ENCODE data around the gene RAB11FIP3.

RAB11FIP3 gene

DNA sequence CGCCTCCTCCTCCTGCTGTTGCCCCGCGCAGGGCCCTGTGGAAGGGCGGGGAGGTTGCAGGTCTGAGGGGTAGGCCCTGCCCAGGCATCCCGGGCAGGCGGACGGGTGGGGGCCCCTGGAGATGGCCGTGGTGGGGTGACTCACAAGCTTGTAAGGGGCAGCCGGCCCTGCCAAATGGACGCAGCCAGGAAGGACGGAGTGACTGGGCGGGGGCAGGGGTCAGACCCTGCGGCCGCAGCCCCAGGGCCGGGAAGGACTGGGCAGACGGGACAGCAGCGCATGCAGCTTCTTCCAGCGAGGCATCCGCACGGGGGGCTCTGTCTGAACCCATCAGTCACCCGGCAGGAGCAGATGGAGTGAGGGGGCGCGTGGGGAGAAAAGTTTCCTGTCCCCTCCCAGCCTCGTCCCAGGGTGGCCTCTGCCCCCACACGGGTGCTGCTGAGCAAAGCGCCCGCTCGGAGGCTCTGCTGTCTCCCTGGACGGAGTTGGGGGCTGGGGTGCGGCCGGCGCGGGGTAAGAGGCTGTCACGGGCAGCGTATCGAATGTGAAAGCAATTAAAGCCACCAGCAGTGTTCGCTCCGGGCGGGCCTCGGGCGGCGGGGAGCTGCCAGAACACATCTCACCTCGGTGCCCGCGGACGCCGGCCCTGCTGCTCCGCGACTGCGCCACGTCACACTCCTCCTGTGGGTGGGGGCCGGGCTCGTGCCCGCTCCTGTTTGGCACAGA is 129.4 kb downstream of the RAB11FIP3 start:
- DNase-seq (ENCODE audit: low spot score): no peak

DNA sequence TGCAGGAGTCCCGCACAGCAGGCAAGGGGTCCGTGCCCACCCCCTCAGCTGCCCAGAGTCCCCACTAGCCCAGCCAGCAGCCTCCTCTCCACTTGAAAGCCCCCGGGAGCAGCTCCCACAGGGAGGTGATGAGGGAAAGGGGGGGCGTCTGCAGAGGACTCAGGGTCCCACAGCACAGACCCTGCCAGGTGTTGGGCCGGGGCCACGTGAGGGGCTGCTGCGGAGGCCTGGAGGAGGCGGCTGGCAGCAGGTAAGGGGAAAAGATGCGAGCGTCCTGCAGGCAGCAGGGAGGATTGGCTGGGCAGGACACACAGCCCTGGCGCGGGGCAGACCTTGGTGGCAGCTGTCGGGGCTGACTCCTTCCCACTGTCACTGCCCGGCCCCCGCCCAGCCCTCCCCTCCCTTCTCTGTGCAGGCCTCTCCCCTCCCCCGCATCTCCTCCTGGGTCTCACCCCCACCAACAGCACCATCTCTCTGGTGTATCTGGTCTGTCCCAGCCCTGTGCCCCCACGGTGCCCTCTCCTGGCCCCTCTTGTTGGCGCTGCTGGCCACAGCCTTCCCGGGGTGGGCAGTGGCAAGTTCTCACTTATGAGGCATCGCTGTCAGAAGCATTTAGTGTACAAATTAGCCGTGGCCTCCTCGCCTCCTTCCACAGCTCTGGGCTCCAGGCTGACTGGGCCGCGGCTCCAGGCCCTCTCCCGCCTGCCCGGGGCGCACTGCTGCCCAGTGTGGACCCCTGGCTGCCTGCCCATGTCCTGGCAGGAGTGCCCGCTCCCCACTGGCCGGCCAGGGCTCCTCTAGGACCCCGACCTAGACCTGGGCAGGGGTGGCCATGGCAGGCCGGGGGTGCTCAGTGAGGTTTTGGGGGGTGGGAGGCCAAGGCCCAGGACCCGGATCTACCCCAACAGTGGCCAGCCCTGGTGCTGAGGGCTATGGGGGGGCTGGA is 130.4 kb downstream of the RAB11FIP3 start:
- no peak for DNase-seq (ENCODE audit: low spot score)

DNA sequence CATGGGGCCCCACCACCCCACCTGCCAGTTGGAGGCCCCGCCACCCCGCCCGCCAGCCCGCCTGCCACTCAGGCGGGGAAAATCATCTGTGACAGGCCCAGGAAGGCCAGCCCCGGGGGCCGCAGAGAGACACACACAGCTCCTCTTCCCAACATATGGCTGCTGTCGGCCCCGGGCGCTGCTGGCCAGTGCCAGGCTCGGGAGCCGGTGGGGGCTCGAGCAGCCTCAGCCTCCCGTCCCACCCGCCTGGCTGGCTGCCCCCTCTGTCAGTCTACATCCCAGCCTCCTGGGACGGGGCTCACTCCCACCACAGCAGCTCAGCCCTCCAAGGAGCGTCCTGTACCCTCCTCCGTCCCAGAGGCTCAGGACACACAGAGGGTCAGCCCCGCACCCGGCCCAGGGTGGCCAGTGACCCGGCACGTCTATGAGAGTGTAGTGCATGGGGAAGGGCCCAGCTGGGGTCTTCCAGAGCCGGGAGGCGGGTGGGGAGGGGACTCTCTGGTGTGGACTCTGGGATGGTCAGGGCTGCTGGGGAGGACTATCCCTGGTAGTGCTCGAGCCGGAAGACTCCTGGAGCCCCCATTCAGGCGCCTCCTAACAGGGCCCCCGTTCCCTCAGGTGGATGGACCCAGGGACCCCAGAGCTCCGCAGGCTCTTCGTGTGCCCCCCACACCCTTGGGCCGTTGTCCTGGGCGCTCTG is 131.2 kb downstream of the RAB11FIP3 start:
- DNase-seq (ENCODE audit: low spot score): no peak

DNA sequence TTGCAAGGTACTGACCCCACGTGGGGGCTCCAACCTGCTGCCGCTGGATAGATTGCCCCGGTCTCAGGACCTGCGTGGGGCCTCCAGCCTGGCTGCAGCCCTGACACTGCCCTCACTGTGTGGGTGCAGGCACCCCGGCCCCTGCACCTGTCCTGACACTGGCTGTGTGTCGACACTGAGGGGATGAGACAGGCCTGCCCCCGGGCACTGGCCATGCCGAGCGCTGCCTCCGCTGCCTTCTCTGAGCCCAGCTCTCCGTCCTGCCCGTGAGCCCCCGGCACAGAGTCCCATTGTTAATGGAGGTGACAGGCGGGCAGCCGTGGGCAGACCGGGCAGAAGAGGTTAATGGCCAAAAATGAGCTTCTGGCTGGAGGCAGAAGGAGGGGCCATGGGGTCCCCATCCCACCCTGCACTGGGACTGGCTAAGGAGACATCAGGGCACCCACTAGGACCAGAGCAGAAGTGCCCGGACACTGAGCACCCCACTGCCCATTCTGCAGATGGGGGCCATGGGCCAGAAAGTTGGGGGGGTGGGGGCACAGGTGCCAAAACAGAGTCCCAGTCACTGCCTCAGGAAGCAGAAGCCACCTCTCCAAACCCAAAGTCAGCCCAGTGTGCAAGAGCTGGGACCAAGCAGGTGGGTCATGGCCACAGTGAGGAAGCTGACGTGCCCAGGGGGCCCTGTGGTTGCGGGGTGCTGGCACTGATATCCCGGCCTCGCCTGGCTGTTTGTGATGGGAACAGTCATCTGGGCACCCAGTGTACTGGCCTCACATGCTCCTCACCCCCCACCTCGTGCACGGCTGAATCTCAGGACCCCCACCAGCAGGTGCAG is 132.2 kb downstream of the RAB11FIP3 start:
- no peak for DNase-seq (ENCODE audit: low spot score)

DNA sequence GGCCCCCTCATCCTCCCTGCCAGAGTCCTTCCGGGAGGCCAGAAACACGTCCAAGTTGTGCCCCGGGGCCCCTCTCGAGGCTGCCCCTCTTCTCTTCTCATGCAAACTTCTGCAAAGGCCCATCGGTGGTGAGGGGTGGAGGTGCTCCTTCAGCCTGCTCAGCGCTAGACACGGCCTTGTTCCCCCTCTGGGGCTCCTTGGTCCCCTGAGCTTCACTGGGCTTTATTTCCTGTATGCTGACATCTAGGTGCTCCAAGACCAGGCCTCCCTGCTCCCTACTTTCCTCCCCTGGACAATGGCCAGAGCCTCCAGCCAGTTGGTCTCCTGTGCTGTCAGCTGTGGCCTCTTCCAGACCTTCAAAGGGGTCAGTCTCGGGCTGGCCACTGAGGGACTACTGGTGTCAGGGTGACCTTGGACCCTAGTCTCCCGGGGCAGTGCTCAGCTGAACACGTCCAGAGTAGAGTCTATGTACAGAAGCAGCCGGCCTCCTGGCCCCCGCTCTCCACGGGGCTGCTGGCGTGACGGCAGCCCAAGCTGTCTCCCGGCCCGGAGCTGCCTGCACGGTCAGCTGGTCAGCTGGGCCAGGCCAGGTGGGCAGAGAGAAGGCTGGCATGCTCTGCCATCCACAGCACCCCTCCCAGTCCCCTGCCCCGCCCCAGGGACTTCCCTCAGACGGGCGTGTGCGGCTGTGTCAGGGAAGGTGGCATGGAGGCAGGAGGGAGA is 133.0 kb downstream of the RAB11FIP3 start:
- no peak for DNase-seq (ENCODE audit: low spot score)

DNA sequence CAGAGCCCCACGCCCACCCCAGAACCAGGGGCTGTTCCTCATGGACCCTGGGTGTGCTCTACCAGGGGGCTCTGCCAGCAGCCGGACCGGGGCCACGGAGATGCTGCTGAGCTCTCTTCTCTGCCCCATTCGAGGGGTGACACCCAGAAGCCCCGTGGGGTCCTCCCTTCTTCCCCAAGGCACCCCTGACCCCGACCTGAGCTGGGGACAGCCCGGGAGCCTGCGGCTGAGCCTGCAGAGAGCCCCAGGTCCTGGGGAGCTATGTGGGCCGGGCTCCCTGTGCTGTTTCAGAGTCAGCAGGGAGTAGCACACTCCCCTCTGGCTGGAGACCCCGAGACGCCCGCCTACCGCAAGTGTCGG is 133.6 kb downstream of the RAB11FIP3 start:
- no peak for DNase-seq (ENCODE audit: low spot score)

DNA sequence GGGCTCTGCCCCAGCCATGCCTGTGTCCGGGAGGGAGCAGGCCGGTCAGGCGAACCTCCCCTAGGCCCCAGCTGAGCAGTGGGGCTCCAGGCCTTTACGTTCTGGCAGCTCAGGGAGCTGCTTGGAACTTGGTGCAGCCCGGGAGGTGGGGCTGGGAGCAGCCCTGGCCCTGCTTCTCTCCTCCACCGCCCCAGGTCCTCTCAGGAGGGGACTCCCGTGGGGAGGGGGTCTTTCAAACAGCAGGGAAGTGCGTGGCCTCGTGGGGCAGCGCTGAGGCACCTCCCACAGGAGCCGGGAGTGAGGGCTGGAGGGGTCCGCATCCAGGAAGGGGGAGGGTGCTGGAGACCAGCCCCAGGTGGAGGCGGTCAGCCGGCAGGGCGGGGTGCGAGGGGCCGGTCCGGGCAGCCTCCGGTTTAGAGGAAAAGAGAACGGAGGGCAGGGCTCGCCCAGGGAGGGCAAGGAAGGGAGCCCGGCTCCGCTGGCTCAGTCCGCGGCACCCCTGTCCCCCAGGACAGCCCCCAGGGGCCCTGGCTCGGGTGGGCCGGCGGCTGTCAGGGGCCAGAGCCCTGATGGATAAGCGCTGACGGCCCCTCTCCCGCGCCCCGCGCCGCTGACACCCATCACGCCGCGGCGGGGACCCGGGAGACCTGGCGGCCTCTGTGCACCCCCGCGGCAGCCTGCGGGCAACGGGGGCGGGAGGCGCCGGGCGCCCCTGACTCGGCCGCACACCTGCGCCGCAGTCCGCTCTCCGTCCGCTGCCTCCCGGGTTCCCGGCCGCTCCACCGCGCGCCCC is 134.2 kb downstream of the RAB11FIP3 start:
- no peak for DNase-seq (ENCODE audit: low spot score)

DNA sequence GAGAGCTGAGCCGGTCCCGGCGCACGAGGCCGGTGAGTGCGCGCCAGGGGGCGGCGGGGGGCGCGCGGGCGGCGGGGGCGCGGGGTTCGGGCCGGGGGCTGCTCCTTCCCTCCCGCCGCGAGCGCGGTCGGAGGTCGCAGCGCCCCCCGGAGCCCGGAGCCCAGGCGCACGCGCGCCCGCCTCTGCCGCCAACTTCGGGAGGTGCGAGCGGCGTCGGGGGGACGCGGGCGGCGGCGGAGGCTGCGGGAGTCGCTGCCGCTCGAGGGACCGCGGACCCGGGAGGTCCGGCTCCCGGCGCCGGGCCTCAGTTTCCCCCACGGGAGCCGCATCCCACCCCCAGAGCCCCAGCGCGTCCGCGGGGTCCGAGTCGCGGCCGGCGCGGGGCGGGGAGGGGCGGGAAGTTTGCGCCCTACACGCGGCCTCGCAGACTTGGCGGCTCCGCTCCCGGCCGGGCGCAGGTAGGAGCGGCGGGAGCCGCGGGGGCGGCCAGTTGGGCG is 134.8 kb downstream of the RAB11FIP3 start, which contains the start of gene PRR35:
TSS of gene PRR35 (plus strand) at position 191 of the 497 bp plus-strand sequence. CDS start 2,901 bp downstream, outside the sequence.
- DNase-seq (ENCODE audit: low spot score): no peak

DNA sequence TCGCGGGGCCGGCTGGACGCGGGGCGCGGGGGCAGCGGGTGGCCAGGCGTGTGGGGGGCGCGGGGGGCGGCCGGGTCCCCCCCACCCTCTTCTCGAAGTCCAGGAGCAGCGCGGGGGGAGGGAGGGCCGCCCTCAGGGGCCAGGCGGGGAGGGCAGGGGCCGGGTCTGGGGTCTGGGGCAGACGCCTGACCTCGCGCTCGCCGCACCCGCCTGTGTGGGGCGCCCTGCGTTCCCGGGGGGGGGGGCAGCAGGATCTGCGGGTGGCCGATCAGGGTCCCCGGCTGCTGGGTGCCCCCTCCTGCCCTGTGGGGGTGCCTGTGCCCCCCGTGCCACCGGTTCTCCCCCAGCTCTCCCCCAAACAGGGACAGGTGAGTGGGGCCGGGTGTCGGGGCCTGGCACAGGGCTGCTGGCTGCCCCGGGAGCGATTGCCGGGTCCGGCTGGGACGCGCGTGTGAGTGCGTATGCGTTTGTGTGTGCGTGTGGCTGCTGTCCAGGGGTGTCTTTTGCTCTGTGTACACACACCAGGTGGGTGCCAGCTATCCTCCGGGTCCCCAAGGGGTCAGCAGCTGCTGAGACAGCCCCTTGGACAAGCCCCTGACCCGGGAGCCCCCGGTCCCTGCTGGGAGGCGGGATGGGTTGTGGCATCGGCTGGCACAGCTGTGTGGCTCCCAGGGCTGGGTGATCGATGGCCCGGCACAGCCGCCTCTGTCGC is 135.4 kb downstream of the RAB11FIP3 start:
- DNase-seq (ENCODE audit: low spot score): no peak

DNA sequence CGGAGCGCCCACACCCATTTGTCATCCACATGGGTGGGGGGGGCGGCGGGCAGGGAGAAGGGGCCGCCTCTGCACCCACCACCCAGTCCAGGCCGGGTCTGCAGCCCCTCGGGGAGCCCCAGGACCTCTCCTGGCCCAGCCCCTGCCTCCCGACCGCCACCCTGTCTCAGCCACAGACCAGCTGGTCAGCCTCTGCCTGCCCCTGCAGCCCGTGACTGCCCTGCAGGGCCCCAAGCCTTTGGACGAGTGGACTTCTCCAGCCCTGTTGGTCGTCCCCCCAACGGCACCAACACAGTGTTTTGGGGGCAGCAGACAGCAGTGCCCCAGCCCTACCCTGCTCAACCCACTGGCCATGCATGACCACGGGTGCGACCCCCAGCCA is 136.0 kb downstream of the RAB11FIP3 start:
- no peak for DNase-seq (ENCODE audit: low spot score)

DNA sequence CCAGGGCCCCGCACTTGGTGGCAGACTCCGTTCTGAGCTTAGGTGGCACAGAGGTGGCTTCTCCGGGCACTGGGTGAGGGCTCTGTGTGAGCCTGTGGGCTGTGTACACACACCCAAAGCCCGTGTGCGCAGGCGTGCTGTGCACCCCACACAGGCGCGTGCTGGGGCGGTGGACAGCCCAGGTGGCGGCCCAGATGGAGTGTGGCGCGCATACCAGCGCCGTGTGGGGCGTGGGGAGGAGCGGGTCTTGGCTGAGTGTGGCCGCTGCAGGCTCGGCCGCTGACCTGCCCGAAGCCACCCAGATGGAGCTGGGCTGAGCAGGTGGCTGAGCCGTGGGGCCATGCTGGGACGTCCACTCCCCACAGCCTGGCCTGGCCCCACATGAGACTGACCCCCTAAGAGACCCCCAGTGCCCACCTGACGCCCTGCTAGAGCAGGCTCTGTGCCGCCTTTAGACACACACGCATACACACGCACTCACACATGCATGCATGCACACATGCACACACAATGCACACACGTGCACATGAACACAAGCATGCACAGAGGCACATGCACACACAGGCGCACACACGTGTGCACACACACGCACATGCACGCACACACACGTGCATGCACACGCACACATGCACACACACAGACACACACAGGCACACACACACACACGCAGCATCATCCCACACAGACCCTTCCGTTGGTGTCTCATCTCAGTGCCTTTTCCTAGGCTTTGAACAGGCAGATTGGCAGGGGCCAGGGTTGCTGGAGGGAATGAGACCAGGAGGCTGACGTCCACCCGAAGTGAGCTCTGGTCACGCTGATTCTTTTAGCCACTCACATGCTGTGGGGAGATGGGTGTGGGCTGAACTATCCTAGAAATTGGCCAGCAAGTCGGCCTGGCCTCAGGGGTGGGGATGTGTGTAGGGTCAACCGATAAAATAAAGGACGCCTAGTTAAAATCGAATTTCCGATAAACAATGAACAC is 136.8 kb downstream of the RAB11FIP3 start:
- DNase-seq (ENCODE audit: low spot score): no peak

DNA sequence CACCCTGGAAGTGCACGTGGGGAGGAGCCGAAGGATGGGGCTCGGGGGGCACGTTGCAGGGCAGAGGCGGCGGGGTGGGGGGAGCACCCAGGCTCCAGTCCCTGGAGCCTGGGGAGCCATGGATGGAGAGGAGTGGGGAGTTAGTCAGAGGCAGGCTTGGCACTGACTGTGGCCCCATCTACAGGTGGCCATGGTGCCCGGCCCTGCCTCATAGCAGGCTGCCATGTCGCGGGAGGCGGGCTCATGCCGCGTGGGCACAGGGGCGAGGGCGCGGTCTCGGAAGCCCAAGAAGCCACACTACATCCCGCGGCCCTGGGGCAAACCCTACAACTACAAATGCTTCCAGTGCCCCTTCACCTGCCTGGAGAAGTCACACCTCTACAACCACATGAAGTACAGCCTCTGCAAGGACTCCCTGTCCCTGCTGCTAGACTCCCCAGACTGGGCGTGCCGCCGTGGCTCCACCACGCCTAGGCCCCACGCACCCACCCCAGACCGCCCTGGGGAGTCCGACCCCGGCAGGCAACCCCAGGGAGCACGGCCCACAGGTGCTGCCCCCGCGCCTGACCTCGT is 137.7 kb downstream of the RAB11FIP3 start:
- no peak for DNase-seq (ENCODE audit: low spot score)

DNA sequence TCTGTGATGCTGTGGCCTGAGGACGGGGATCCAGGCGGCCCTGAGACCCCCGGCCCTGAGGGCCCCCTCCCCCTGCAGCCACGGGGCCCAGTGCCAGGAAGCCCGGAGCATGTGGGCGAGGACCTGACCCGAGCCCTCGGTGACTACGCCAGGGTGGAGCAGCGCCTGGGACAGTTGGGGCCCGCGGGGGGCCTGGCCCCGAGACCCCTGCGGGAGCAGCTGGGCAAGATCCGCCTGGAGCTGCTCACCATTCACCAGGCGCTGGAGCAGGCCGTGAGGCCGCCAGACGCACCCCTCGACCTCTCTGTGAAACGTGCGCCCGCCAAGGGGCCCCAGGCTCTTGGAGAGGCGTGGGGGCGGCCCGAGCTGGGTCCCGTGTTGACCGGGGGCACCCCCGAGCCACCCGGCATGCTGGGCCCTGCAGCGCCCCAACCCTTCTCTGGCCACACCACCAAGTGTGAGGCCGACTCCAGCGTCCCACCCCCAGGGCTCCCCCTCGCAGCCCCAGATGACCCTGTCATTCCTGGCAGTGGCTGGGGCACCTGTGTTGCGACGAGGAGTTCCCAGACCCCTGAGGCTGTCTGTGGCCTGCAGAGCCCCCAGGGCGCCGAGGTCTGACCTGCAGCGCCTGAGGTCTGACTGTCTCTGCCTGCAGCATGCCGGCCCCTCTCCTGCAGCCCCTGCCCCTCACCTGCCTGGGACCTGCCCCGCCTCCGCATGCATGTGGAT is 139.4 kb downstream of the RAB11FIP3 start:
- DNase-seq (ENCODE audit: low spot score): no peak

DNA sequence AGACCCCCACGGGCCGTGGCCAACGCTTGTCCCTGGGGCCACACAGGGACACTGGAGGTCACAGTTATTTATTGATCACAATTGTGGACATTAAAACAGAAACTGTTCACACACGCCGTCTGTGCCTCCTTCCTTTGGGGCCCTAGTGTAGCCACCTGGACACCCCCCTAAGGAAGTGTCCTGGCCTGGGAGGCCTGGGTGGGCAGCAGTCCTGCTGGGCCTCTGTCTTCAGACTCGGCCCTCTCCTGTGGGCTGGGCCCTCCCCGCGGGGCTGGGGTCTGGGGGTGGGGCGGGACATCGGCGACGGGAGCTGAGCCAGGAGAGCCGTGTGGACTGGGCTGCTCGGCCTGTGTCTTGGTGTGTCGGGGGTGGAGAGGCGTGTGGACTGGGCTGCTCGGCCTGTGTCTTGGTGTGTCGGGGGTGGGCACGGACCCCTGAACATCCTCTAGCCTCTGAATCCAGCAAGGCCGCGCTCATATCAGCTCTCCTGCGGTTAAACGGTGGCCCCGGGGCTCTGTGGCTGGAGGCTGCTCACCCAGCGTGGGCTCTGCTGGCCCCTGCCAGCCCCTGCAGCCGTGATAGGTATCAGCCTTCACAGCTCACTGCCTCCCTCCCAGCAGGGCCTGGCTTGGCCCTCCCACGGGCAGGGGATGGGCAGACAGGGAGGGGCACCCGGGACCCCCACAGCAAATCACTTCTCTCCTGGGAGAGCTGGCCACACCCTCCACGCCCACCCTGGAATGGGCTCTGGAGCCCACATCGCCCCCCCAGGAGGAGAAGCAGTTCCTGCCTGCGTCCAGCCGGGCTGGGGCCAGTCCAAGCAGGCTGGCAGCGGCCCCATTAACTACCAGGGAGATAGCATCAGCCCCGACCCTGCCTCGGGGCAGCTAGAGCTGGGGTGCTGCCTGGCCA is 140.2 kb downstream of the RAB11FIP3 start:
- DNase-seq (ENCODE audit: low spot score): no peak

DNA sequence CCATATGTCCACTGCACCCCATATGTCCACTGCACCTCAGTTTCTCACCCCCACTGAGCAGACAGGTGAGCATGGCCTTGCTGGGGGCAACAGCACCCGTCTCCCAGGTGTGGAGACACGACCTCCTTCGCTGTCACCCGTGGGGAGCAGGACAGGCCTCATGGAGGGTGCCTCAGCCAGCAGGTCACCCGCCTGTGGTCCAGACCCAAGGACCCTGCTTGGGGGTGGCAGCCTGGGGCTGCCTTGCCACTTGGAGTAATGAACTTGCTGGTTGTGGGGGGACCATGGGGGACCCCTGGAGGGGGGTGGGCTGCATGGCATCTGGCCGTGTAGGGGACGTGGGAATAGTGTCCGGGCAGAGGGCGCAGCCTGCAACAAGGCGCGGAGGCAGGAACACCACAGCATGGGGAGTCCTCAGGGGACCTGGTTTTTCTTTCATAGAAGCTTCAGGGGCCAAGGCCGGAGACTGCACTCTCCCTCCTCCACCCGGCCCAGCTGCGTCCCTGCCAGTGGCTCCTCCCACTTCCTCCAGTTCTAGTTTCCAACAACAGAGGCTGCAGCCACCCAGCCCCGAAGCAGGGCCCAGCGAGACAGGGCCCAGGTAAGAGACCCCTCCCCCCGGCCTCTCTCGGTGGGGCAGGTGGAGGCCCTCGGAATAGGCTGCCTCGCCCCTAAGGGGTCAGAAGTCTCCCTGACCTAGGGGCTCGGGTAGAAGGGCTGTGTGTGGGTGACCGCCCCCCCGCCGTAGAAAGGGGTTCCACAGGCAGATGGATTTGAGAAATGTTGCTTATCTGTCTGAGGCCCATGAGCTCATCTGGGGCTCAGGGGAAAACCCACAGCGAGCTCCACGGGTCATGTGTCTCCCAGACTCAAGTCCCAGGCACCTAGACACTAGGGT is 141.3 kb downstream of the RAB11FIP3 start, which contains the start of gene NHLRC4:
TSS of gene NHLRC4 (plus strand) at position 531 of the 898 bp plus-strand sequence. CDS start 1,043 bp downstream, outside the sequence.
- peak; percentile 88 for DNase-seq (ENCODE audit: low spot score)

Data from AG08396 (cell line).